Activated CD4-positive, CD25-positive, alpha-beta regulatory T cell treated with anti-CD3 and anti-CD28 coated beads, Interleukin-2, amount 50 U/mL, for 24 hours (primary cell): ENCODE results near the gene INTS6L.
A peak's percentile ranks its signal among the peaks of the same experiment; 100 is the strongest.
"Not testable (repeated sequence)": the region's sequence is repeated elsewhere in the genome, so short reads cannot be mapped to it uniquely, and the experiment has no call there.

ENCODE experiments used
- ATAC-seq, 2 donors: fragments of 150-1000 bp; cut with Tn5 transposase; one replicate each; pipeline ENCODE4 v1.10.0; 2021; ENCODE audit warnings: mild to moderate bottlenecking in 1 of 2, moderate library complexity in 1 of 2

INTS6L gene

GRCh38 chrX:135522878-135523693 lies 2.6 kb downstream of the INTS6L start:
- no peak for ATAC-seq

GRCh38 chrX:135528254-135528653 lies 7.8 kb downstream of the INTS6L start:
- ATAC-seq = no peak

GRCh38 chrX:135528756-135529155 lies 8.3 kb downstream of the INTS6L start:
- no peak for ATAC-seq

GRCh38 chrX:135530097-135530496 lies 9.6 kb downstream of the INTS6L start:
- ATAC-seq = no peak

- ATAC-seq = no peak
Measured at GRCh38 chrX:135531813-135532212, 11.4 kb downstream of the INTS6L start.

GRCh38 chrX:135535077-135535940 lies 14.8 kb downstream of the INTS6L start:
- no peak for ATAC-seq

- no peak for ATAC-seq
Measured at GRCh38 chrX:135536877-135537276, 16.4 kb downstream of the INTS6L start.

GRCh38 chrX:135541351-135541750 lies 20.9 kb downstream of the INTS6L start:
- no peak for ATAC-seq

GRCh38 chrX:135543172-135543571 lies 22.7 kb downstream of the INTS6L start:
- no peak for ATAC-seq

- ATAC-seq = peak in 1 of 2 donors; percentile 13
Measured at GRCh38 chrX:135543924-135544323, 23.5 kb downstream of the INTS6L start.

- ATAC-seq = no peak
Measured at GRCh38 chrX:135544338-135544948, 24.0 kb downstream of the INTS6L start.

GRCh38 chrX:135547767-135548166 lies 27.3 kb downstream of the INTS6L start:
- no peak for ATAC-seq

- ATAC-seq = no peak
Measured at GRCh38 chrX:135549519-135549918, 29.1 kb downstream of the INTS6L start.

GRCh38 chrX:135556055-135556454 lies 35.6 kb downstream of the INTS6L start:
- ATAC-seq = no peak

GRCh38 chrX:135557344-135557743 lies 36.9 kb downstream of the INTS6L start:
- ATAC-seq = no peak

- ATAC-seq = no peak
Measured at GRCh38 chrX:135572436-135572835, 52.0 kb downstream of the INTS6L start.

- ATAC-seq = no peak
Measured at GRCh38 chrX:135581496-135581895, 61.0 kb downstream of the INTS6L start.

GRCh38 chrX:135585153-135585552 lies 64.7 kb downstream of the INTS6L start:
- ATAC-seq = no peak

GRCh38 chrX:135591871-135592270 lies 71.4 kb downstream of the INTS6L start:
- ATAC-seq = no peak

GRCh38 chrX:135594049-135594448 lies 73.6 kb downstream of the INTS6L start:
- ATAC-seq = not testable (repeated sequence)

GRCh38 chrX:135594453-135594852 lies 74.0 kb downstream of the INTS6L start:
- ATAC-seq = not testable (repeated sequence)

- no peak for ATAC-seq
Measured at GRCh38 chrX:135595543-135595942, 75.1 kb downstream of the INTS6L start.

GRCh38 chrX:135596495-135596894 lies 76.0 kb downstream of the INTS6L start:
- no peak for ATAC-seq
